Testis (tissue), 3 donors: ENCODE results near the gene KLLN. TPM values are rescaled to one million over a fixed set of nuclear protein-coding genes. Genes with fewer than 3 reads are reported as not detected.

ENCODE experiments used
- DNase-seq: peaks from one replicate; pipeline ENCODE4 v3.0.0-alpha.2; 2019
- H3K27ac ChIP-seq, 2 donors: fragments of 200-600 bp; sonication (generic); one replicate each; pipeline ENCODE4 v1.5.1; 2019
- H3K27me3 ChIP-seq: fragments of 200-600 bp; sonication (generic); one replicate; pipeline ENCODE4 v1.5.1; 2019
- H3K36me3 ChIP-seq: fragments of 200-600 bp; sonication (generic); one replicate; pipeline ENCODE4 v1.5.1; 2017; ENCODE audit warnings: low read depth; ENCODE audit errors: missing control alignments
- H3K4me1 ChIP-seq: fragments of 200-600 bp; sonication (generic); one replicate; pipeline ENCODE4 v1.5.1; 2019
- H3K4me3 ChIP-seq, 2 donors: fragments of 200-600 bp; sonication (generic); one replicate each; pipeline ENCODE4 v1.5.1; 2017 to 2019
- H3K9me3 ChIP-seq: fragments of 200-600 bp; sonication (generic); one replicate; pipeline ENCODE4 v1.5.1; 2017
- CTCF ChIP-seq, 3 experiments: fragments of 450-650 bp in 2 of 3; fragments of 200-600 bp in 1 of 3; sonication (generic) in 1 of 3; IDR thresholded peaks; one replicate each; pipeline ENCODE4 v1.5.1; 2016 to 2019; ENCODE audit warnings: antibody characterized with exemption in 3 of 3, mild to moderate bottlenecking in 2 of 3, moderate library complexity in 1 of 3
- POLR2A ChIP-seq: fragments of 450-650 bp; IDR thresholded peaks from one replicate; pipeline ENCODE4 v1.6.1; 2017; ENCODE audit warnings: antibody characterized with exemption, mild to moderate bottlenecking, moderate library complexity
- WGBS, 2 donors: methylation state at CpG; one replicate each; pipeline ENCODE4 v1.1.5; 2018; 5-methylcytosine and 5-hydroxymethylcytosine counted together
- intact Hi-C: fragments of 100-400 bp; cut with DNase I; formaldehyde crosslinking; loops from one replicate; pipeline ENCODE4 v1.15.1; 2023; ENCODE audit warnings: low total_unique reads
- polyA plus RNA-seq: library from polyadenylated mRNA; stranded (reverse); fragments of 350-450 nt; fragmentation: Illumina TruSeq; extraction: RNeasy Lipid Tissue Mini Kit (QIAGEN cat#74804); gene quantifications from one replicate; pipeline ENCODE4 v1.2.3, GENCODE V29; 2014; ENCODE audit warnings: low read depth, low replicate concordance; ENCODE audit not compliant: insufficient read depth
- small RNA-seq, 2 donors: library from RNA; depleted of rRNA; stranded (forward); fragments of <200 nt; gene quantifications; one replicate each; pipeline ENCODE3, GENCODE V24; 2016
- total RNA-seq, 2 donors: library from RNA; depleted of rRNA; stranded (reverse); fragments of >200 nt; gene quantifications; one replicate each; pipeline ENCODE4 v1.2.3, GENCODE V29; 2016

KLLN gene
- total and polyA plus RNA-seq, 3 donors from 2014 or later, result 2.0 to 3.9 (median 2.0) TPM

- intact Hi-C loops, result no loop called here
- H3K27me3 ChIP-seq, result no peaks in the 10 kb centered on the region
- H3K4me1 ChIP-seq, result peaks cover 3% of the 10 kb centered on the region
- no peak for TF ChIP-seq CTCF (IDR thresholded peaks at IDR 0.05)
- TF ChIP-seq POLR2A, result no peak
- no peak overlapping the region for H3K4me3 ChIP-seq
- no peak for DNase-seq
- no peak overlapping the region for H3K27ac ChIP-seq
- WGBS, 2 donors, result 48 to 51% methylated on average over 9 of the region's 9 CpGs
- H3K36me3 ChIP-seq, result no peaks in the 10 kb centered on the region
- no peaks in the 10 kb centered on the region for H3K9me3 ChIP-seq
These were observed 47.0 kb downstream of the KLLN start for GRCh38 chr10:87816163-87816897.

Small RNA genes within 50 kb of the gene (small RNA-seq; reads per million reads assigned to genes)
- 0 reads per million in 2 donors for gene RN7SL78P

Other genes starting within 250 kb of the KLLN start
- gene PAPSS2, start 203.7 kb downstream of the KLLN start, total RNA-seq, result 1 to 10 TPM; 4.6 to 6.4 TPM
- gene PAPSS2, start 203.7 kb downstream of the KLLN start, polyA plus RNA-seq, result 20.1 TPM
- 100 to 1,000 TPM in 1 of 2 donors, 10 to 100 TPM in 1; 68.5 to 107 TPM for gene ATAD1, start 45.3 kb downstream of the KLLN start, total RNA-seq
- 162 TPM for gene ATAD1, start 45.3 kb downstream of the KLLN start, polyA plus RNA-seq
- 100 to 1,000 TPM in 1 of 2 donors, 10 to 100 TPM in 1; 85.4 to 118 TPM for gene PTEN, start 92 bp upstream of the KLLN start, total RNA-seq
- 96.8 TPM for gene PTEN, start 92 bp upstream of the KLLN start, polyA plus RNA-seq